ENCODE data around the gene PPFIA1.

The PPFIA1 gene

DNA sequence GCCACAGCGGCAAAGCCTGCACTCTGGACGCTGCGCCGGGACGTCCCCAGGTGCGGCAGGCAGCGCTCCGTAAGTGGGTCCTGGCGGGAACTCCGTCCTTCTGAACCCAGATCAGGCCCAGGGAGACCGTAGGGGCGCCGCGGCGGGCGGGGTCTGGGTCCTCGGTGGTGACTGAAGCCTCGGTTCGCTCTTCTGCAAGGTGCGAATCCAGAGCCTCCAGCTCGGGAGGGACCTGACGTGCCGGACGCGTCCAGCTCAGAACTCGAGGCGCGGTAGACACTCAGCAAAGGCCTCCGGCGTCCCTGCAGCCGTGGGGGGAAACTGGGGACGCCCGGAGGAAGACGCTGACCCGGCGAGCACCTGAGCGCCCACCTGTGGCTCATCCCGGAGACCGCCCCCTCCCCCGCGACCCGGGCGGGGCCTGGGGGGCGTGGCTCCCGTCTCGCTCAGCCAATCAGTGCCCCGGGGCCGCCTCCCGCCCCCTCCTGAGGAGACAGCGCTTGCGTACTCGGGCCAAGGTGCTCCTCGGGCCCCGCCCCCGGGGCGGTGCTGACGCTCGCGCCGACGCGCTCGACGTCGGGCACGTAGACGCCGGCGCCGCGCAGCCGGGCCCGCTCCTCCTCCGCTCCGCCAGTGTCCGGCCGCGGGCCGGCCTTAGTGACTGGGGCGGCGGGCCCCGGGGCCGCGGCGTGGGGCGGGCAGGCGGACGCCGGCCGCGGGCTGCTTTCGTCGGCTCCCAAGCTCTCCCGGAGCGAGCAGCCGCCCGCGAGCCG lies at the start of gene PPFIA1:
Gene PPFIA1 (plus strand): TSS at position 587 of the 773 bp plus-strand sequence. CDS start 1,483 bp downstream, outside the sequence.
- DNase-seq: peak; percentile 94 to 96

GRCh38 chr11:70220920-70221319 lies 49.6 kb upstream of the PPFIA1 start:
- DNase-seq: no peak

- DNase-seq: no peak
Measured at GRCh38 chr11:70225681-70226177, 44.8 kb upstream of the PPFIA1 start.

GRCh38 chr11:70226183-70226582 lies 44.3 kb upstream of the PPFIA1 start:
- DNase-seq: no peak

GRCh38 chr11:70226967-70227366 lies 43.5 kb upstream of the PPFIA1 start:
- peak in 1 of 2 experiments; percentile 24 for DNase-seq

- DNase-seq: no peak
Measured at GRCh38 chr11:70229737-70230136, 40.8 kb upstream of the PPFIA1 start.

DNA sequence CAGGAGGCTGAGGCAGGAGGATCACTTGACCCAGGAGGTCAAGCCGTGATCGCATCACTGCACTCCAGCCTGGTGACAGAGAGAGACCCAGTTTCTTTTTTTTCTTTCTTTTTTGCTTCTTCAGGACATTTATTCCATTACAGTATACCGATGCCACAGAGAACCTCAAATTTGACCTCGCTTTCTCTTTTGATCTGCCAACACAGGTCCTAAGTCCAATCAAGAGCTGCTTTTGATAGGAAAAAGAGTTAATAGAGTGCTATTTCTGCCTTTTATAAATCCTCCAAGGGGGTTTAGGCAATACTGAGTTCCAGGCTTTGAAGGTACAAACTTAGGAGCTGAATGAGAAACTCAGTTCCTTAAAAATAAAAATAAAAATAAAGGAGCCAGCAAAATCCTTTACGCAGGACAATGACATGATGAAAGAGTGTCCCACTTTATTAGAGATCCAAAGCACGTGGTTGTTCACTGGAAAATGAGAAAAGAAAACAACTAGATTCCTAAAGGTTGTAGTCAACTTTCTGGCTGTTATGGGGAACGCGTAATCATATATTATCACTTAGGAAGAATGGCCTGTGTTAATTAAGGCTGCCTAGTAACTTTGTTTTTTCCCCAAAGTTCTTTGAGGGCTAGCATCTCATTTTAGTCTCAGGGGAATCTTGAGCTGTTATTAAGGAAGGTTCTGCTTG lies 40.2 kb upstream of the PPFIA1 start:
- no peak for DNase-seq

GRCh38 chr11:70230840-70231710 lies 39.4 kb upstream of the PPFIA1 start:
- no peak for DNase-seq

GRCh38 chr11:70233034-70233433 lies 37.5 kb upstream of the PPFIA1 start:
- no peak for DNase-seq

DNA sequence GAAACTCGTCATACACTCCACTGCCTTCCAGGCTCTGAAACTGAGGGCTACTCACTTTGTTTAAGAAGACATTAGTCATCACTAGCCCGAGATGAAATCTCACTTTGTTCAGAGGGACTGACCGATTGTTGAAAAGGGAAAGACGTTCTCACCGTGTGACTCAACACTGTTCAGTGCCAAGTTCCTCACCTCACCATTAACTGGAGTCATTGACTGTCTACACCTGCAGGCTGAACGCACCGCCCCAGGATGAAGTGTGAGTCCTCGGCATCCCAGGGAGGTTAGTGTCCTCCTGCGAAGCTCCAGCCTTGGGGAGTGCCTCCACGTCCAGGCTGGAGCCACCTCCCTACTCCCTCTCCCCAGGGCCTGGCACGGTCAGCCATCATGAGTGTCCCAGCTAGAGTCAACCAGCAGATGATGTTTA lies 37.0 kb upstream of the PPFIA1 start:
- DNase-seq: no peak

- no peak for DNase-seq
Measured at GRCh38 chr11:70233962-70234361, 36.5 kb upstream of the PPFIA1 start.

GRCh38 chr11:70240337-70240736 lies 30.2 kb upstream of the PPFIA1 start:
- no peak for DNase-seq

- no peak for DNase-seq
Measured at GRCh38 chr11:70241709-70242108, 28.8 kb upstream of the PPFIA1 start.

GRCh38 chr11:70242885-70243284 lies 27.6 kb upstream of the PPFIA1 start:
- no peak for DNase-seq

DNA sequence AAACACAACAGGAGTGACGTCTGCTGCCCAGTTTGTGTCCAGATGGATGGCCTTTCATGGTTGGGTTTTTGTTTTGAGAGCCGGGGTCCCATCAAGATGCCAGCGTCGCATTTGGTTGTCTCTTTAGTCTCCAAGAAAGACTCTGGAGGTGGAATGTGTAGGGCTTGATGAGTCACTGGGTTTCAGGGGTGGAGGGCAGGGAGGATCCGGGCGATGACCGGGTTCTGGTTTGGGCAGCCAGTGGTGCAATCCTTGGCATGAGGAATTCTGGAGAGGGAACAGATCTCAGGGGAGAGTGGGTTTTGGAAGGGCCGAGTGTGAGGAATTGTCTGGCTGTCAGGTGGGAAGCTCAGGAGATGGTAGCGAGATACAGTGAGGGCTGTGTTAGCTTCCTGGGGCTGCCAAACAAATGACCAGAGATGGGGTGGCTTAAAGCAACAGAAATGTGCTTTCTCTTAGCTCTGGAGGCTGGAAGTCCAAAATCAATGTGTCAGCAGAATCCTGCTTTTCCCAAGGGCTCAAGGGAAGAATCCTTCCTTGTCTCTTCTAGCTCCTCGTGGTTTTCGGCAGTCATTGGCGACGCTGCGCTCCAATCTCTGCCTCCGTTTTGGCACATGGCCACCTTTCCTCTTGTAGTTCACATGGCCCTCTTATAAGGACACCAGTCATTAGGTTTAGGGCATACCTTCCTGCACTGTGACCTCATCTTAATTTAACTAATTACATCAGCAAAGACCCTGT lies 26.4 kb upstream of the PPFIA1 start:
- no peak for DNase-seq

DNA sequence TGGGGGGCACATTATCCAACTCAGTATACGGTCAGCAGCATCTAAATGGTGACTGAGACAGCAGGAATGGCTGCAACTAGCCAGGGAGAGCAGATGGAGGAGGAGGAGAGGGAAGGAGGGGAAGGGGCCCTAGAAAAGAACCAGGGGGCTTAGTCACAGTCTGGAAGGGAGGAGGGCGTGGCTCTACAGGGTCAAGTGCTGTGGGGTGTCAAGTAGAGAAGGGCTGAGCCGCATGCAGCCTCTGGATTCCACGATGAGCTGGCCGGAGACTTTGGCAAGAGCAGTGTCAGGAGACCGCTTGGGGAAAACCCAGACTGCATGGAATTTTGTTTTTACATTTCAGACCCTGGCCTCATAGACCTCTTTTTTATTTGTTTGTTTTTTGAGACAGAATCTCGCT lies 25.8 kb upstream of the PPFIA1 start:
- DNase-seq: no peak

GRCh38 chr11:70246196-70246595 lies 24.3 kb upstream of the PPFIA1 start:
- no peak for DNase-seq

DNA sequence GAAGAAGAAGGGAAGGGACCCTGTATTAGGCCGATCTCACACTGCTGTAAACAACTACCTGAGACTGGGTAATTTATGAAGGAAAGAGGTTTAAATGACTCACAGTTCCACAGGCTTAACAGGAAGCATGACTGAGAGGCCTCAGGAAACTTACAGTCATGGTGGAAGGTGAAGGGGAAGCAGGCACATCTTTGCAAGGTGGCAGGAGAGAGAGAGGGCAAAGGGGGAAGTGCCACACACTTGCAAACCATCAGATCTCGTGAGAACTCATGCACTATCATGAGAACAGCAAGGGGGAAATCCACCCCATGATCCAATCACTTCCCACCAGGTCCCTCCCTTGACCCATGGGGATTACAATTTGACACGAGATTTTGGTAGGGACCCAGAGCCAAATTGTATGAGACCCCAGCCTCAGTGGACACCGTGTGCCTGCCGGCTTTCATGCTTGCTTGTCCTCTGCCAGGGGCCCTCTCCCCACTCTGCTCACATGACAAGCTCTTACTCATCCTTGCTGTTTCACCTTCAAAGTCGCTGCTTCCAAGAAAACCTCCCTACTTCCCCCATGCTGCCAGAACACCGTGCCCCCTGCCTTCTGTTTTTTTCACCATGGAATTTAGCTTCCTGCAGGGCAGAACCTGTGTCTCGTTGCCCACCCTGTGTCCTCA lies 23.3 kb upstream of the PPFIA1 start:
- DNase-seq: no peak

GRCh38 chr11:70247710-70248072 lies 22.8 kb upstream of the PPFIA1 start:
- DNase-seq: no peak

DNA sequence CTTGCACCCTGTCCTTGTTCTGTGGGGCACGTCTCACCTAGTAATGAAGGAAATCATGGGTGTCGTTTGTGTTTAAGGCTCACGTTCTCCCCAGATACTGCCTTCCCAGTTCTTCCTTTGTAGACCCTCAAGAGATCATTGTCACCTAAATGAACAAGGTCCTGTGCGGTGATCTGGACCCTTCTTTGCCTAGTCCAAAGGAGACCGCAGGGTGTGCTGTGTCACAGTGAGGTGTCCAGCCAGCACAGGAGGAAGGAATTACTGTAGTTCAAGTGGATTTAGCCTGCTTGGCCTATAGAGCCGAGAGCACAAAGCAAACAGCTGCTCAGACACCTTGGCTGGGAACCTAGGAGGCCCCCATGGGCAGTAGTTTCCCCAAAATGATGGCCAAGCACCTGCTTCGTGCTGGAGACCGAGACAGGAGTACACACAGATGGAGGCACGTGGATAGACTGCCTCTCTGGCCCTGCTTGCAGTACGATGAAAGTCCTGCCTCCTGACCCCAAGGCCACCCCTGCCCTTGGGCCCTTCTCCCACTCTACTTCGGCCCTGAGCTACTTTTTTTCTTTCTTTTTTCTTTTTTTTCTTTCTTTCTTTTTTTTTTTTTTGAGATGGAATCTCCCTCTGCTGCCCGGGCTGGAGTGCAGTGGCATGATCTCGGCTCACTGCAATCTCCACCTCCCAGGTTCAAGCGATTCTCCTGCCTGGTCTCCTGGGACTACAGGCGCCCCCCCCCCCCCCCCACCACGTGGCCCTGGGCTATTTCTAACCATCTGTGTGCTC lies 19.4 kb upstream of the PPFIA1 start:
- no peak for DNase-seq
